ENCODE data around the gene MDH1B.

- TF ChIP-seq CTCF (conservative IDR thresholded peaks at IDR 0.05; ENCODE audit: low read length) (no peak), EZH2phosphoT487 (IDR thresholded peaks at IDR 0.05; ENCODE audit: borderline replicate concordance, low read depth, low read length) (no peak)
These were observed 63.0 kb downstream of the MDH1B start for GRCh38 chr2:206701952-206702605.
